Endothelial cell of umbilical vein (primary cell): ENCODE measurements around the gene CRTAP.

ENCODE experiments used
- FOS ChIP-seq: IDR thresholded peaks from 2 replicates; pipeline ENCODE4 v1.6.1; 2011; ENCODE audit warnings: mild to moderate bottlenecking, low read length, moderate library complexity, borderline replicate concordance; ENCODE audit not compliant: insufficient read depth
- MYC ChIP-seq: IDR thresholded peaks from one replicate; pipeline ENCODE4 v1.6.1; 2011; ENCODE audit warnings: mild to moderate bottlenecking, low read depth, low read length
- POLR2A ChIP-seq: IDR thresholded peaks from 2 replicates; pipeline ENCODE4 v1.6.1; 2012; ENCODE audit warnings: low read depth, mild to moderate bottlenecking, control low read depth, low read length
- TF ChIP-seq, protein P1 (sequence below), 2 donors: IDR thresholded peaks; 1 replicate in 1 of 2; 2 replicates in 1 of 2; pipeline ENCODE4 v1.5.1; 2011; ENCODE audit warnings: low read length in 2 of 2, mild to moderate bottlenecking in 2 of 2, moderate library complexity in 2 of 2, control low read depth in 1 of 2, inconsistent platforms in 1 of 2, low read depth in 1 of 2; ENCODE audit not compliant: insufficient read depth in 1 of 2; ENCODE audit errors: extremely low read depth in 1 of 2
- TF ChIP-seq, protein P2 (sequence below): IDR thresholded peaks from 2 replicates; pipeline ENCODE4 v1.6.1; 2011; ENCODE audit not compliant: insufficient read depth, insufficient read length

DNA sequence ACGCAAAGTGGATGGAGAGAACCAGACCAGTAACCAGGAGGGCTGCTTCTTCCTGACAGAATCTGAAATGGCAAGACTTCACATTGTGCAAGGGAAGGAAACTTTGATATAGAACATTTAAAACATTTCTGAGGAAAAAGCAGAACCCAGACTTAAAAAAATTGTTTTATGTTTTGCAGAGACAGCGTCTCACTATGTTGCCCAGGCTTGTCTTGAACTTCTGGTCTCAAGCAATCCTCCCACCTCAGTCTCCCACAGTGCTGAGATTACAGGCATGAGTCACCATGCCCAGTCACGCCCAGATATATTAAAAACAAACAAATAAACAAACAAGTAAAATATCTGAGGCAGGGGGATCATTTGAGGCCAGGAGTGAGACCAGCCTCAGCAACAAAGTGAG is 46.2 kb downstream of the CRTAP start:
- TF ChIP-seq, protein P1, sequence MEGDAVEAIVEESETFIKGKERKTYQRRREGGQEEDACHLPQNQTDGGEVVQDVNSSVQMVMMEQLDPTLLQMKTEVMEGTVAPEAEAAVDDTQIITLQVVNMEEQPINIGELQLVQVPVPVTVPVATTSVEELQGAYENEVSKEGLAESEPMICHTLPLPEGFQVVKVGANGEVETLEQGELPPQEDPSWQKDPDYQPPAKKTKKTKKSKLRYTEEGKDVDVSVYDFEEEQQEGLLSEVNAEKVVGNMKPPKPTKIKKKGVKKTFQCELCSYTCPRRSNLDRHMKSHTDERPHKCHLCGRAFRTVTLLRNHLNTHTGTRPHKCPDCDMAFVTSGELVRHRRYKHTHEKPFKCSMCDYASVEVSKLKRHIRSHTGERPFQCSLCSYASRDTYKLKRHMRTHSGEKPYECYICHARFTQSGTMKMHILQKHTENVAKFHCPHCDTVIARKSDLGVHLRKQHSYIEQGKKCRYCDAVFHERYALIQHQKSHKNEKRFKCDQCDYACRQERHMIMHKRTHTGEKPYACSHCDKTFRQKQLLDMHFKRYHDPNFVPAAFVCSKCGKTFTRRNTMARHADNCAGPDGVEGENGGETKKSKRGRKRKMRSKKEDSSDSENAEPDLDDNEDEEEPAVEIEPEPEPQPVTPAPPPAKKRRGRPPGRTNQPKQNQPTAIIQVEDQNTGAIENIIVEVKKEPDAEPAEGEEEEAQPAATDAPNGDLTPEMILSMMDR (IDR thresholded peaks at IDR 0.05; ENCODE audit: extremely low read depth in 1 of 2, insufficient read depth in 1 of 2, low read depth in 1 of 2, low read length in 2 of 2) = no peak
- TF ChIP-seq, protein P2, sequence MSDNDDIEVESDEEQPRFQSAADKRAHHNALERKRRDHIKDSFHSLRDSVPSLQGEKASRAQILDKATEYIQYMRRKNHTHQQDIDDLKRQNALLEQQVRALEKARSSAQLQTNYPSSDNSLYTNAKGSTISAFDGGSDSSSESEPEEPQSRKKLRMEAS = no peak
- TF ChIP-seq POLR2A (no peak), MYC (no peak), FOS (no peak)
